ENCODE data around the gene CCDC102B.
"Not testable (repeated sequence)": the region's sequence is repeated elsewhere in the genome, so short reads cannot be mapped to it uniquely, and the experiment has no call there.

CCDC102B gene

GRCh38 chr18:68830256-68831045 is 32.6 kb downstream of the CCDC102B start:
- no peak for DNase-seq

GRCh38 chr18:68833756-68834155 is 35.9 kb downstream of the CCDC102B start:
- no peak for DNase-seq

DNA sequence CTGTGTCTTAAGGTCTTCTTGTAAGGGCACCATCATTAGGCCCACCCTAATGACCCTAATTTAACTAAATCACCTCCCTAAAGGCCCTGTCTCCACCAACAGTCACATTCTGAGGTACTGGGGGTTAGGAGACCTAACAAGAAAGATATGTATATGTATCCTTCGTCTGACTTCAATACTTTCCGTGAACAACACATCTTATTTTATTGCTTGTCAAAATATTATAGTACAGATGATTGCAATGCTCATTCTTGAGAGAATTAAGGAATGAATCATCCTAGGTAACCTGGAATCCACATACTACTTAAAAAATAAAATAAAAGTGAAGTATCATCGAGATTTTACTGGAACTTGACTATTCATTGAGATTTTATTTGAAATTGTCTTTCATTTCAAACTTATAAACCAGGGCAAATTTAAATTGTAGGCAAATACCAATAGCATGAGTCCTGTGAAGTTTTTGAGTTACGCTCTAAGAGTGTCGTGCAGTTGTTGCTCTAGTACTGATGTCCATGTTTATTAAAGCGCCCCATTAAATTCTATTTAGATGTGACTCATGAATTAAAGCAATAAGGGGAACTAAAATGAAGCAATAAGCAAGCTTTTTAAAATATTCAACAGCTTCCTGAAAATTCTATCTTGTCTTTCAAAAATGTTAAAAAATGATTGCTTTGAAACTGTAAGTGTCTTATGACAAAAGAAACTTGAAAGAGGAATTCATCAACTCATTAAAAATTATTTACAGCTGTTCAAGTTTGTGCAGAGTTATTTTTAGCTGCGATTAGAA is 40.0 kb downstream of the CCDC102B start:
- DNase-seq: no peak

- DNase-seq: no peak
Measured at GRCh38 chr18:68839701-68840100, 41.8 kb downstream of the CCDC102B start.

GRCh38 chr18:68840554-68841263 is 42.8 kb downstream of the CCDC102B start:
- no peak for DNase-seq

GRCh38 chr18:68841301-68841700 is 43.4 kb downstream of the CCDC102B start:
- DNase-seq: no peak

- DNase-seq: no peak
Measured at GRCh38 chr18:68842951-68843350, 45.1 kb downstream of the CCDC102B start.

- DNase-seq: no peak
Measured at GRCh38 chr18:68843473-68844089, 45.7 kb downstream of the CCDC102B start.

- no peak for DNase-seq
Measured at GRCh38 chr18:68847219-68847837, 49.4 kb downstream of the CCDC102B start.

- no peak for DNase-seq
Measured at GRCh38 chr18:68848242-68848641, 50.4 kb downstream of the CCDC102B start.

DNA sequence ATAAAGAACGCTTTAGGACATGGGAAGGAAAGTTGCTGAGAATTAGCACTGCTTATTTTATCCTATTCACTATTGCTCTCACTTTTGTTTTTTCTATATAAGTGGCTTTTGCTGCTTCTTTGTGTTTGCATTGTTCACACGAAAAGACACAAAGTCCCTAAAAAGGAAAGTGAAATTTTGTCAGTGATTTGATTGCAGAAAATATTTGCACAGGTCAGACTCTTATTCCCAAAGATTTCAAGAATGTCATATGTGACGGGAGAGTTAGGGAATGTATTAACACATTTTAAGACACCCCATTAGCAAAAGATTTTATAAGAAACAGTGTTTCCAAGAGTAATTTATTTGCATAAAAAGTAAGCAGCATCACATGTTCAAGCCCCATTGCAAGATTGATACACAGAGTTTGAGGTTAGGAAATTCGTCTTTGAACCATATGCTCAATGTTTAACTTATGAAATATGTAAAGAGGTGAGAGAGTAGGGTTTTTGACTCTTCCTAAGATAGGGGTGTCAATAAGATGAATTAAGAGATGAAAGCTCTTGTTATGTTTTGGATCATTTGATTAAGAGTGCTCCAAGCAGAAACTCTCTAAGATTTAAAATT is 57.0 kb downstream of the CCDC102B start:
- DNase-seq: no peak

DNA sequence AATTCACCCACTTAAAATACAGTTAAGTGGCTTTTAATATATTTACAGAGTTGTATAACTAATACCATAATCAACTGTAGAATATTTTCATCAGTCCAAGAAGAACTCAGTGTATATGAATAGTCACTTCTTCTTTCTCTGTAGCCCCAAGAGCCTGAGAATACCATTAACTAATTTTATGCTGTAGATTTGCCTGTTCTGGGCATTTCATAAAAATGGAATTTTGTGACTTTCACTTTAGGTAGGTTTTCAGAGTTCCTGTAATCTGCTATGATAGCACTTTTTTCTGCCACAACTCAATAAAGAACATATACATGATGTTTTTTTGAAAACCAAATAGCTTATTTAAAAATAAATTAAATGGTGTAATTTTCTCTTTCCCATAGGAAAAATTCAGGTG is 57.6 kb downstream of the CCDC102B start:
- no peak for DNase-seq

DNA sequence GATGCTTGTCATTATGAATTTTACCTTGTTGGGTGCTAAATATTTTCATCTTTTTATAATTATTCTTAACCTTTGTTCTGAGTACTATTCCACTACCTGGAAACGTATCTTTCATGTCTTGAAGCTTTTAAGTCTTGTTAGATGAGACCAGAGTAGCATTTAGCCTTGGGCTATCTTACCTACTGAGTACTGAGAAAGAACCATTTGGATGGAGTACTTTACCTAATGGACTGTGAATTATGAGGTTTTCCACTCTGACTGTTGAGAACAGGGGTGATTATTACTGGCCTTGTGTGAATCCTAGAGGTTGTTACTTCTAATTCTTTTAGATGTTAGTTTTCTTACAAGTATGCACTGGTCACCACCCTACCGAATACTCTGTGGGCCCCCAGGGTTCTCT is 63.5 kb downstream of the CCDC102B start:
- DNase-seq: no peak

DNA sequence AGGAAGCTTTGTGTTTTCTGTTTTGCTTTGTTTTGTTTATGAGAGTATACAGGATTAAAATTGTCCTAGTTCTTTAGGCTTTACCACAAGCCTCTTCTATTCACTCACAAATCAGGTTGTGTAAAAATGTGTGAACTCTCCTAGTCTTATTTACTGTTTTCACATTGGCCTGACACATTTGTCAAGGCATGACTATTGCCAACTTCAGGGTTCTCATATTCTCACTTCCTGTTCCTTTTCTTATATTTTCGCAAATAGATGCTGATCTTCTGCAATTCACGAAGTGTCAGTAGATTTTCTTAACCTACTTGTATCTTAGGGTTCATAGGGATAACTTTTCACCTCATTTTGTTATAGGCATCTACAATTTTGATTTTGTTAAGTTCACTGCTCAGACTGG is 67.1 kb downstream of the CCDC102B start:
- no peak for DNase-seq

DNA sequence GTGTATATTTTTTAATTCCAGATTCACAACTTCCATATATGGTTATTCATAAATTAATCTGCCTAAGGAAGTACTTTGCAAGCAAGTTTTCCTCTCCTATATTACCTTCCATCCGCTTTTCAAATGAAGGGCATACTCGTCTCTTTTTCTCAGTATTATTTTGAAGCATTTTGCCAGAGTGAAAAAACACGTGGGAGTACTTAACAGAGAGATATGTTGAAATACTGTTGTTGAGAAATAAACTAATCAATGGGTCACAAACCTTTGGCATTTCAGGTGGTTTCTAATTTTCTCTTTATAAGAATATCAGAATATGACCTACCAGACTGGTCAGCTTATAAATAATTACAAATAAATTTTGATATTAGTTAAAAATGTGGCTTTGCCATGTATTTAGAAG is 67.6 kb downstream of the CCDC102B start:
- DNase-seq: no peak

DNA sequence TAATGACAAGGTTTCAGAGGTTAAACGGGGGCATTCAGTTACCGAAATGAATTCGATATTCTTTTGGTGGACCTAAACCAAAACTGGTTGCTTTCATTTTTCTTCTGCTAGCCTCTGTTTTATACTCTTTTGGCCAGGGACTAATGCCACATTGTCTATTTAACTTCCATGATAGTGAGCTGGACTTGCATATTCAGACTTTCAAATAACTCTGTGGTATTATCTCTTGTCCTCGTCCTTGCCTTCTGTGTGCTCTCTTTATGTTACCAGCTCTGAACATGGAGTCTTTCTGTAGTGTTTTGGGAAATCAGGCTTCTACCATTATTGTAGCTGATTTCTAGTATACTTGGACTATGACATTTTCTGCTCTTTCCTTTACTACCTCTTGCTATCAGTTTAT is 75.1 kb downstream of the CCDC102B start:
- no peak for DNase-seq

- no peak for DNase-seq
Measured at GRCh38 chr18:68874361-68874760, 76.5 kb downstream of the CCDC102B start.

DNA sequence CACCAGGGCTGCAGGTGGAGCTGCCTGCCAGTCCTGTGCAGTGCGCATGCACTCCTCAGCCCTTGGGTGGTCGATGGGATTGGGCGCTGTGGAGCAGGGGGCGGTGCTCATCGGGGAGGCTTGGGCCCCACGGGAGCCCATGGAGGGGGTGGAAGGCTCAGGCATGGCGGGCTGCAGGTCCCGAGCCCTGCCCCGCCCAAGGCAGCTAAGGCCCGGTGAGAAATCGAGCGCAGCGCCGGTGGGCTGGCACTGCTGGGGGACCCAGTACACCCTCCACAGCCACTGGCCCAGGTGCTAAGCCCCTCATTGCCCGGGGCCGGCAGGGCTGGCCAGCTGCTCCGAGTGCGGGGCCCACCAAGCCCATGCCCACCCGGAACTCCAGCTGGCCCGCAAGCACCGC is 82.1 kb downstream of the CCDC102B start:
- not testable (repeated sequence) for DNase-seq

- no peak for DNase-seq
Measured at GRCh38 chr18:68887410-68887809, 89.5 kb downstream of the CCDC102B start.

- no peak for DNase-seq
Measured at GRCh38 chr18:68893354-68893753, 95.5 kb downstream of the CCDC102B start.

- no peak for DNase-seq
Measured at GRCh38 chr18:68897286-68897685, 99.4 kb downstream of the CCDC102B start.

DNA sequence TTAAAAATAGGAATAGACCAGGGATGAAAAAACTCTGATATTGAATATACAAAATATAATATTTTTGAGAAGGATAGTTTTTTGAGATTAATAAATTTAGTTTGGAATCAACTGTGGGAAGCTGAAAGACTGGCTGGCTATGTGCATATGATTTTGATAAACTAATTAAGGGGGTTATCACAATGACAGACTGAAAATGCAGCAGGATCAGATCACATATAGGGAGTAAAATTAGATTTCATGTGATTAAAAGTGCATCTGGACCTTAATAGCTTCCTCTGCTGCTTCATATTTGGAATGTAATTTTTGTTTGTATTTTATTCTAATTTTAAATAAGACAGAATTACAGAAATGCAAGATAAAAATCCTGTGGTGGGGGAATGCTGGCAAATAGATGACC is 111.7 kb downstream of the CCDC102B start:
- DNase-seq: no peak

All from activated CD4-positive, alpha-beta T cell treated with anti-CD3 and anti-CD28 coated beads, Interleukin-2, amount 50 U/mL, for 48 hours (primary cell).